ENCODE measurements around the gene OCA2.

DNA sequence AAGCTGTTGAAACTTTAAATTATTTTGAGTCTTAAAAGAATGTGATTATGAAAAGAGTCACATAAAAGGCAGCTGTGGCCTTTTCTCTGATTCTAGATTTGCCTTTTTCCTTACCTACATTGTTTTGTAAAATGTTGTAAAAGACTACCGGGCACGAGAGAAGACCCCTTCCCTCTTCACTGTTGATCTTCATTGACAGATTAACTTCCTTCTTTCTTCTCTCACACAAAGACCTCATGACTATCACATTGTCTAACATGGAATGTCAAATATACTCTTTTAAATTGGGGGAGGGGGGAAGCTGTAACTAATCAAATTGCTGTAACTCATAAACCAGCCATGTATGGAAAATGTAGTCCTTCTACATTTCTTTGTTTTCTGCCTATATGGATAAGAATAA is 68.3 kb downstream of the OCA2 start:
- TF ChIP-seq CTCF (conservative IDR thresholded peaks at IDR 0.05; ENCODE audit: low read length) (no peak), EZH2phosphoT487 (IDR thresholded peaks at IDR 0.05; ENCODE audit: borderline replicate concordance) (no peak)

Measured in Loucy (cell line).